ENCODE results near the gene CFAP46.

Gene CFAP46

GRCh38 chr10:132885451-132886210, 56.7 kb downstream of the CFAP46 start:
- H3K27me3 Mint-ChIP-seq = peaks cover 13% of the 10 kb centered on the region
- no peak for ATAC-seq
- no peaks in the 10 kb centered on the region for H3K9me3 Mint-ChIP-seq
- no peak overlapping the region for H3K4me3 Mint-ChIP-seq
- no peak overlapping the region for H3K27ac Mint-ChIP-seq
- DNase-seq = no peak
- H3K4me1 Mint-ChIP-seq = no peaks in the 10 kb centered on the region

- peaks cover 4% of the 10 kb centered on the region for H3K27me3 Mint-ChIP-seq
- no peaks in the 10 kb centered on the region for H3K4me1 Mint-ChIP-seq
- H3K9me3 Mint-ChIP-seq = no peaks in the 10 kb centered on the region
- ATAC-seq = no peak
- no peak overlapping the region for H3K4me3 Mint-ChIP-seq
- DNase-seq = no peak
- no peak overlapping the region for H3K27ac Mint-ChIP-seq
These were observed 57.6 kb downstream of the CFAP46 start for GRCh38 chr10:132884691-132885271.

- no peak for ATAC-seq
- DNase-seq = no peak
- H3K27ac Mint-ChIP-seq = peak overlapping the region in 1 of 2 donors; percentile 20
These were observed 58.3 kb downstream of the CFAP46 start for GRCh38 chr10:132884041-132884440.

GRCh38 chr10:132883391-132883881, 58.9 kb downstream of the CFAP46 start:
- DNase-seq (no peak), ATAC-seq (no peak)
- Mint-ChIP-seq H3K27me3 (peaks cover 11% of the 10 kb centered on the region), H3K4me3 (no peak overlapping the region), H3K4me1 (peaks cover 6% of the 10 kb centered on the region), H3K27ac (no peak overlapping the region), H3K9me3 (no peaks in the 10 kb centered on the region)

More at GRCh38 chr10:132884041-132884440, 58.3 kb downstream of the CFAP46 start:
- Mint-ChIP-seq H3K4me3 (no peak overlapping the region), H3K9me3 (no peaks in the 10 kb centered on the region), H3K4me1 (peaks cover 2% of the 10 kb centered on the region), H3K27me3 (peaks cover 5% of the 10 kb centered on the region)

GRCh38 chr10:132882069-132882951, 60.1 kb downstream of the CFAP46 start:
- H3K4me1 Mint-ChIP-seq = peaks cover 6% of the 10 kb centered on the region
- no peaks in the 10 kb centered on the region for H3K9me3 Mint-ChIP-seq

GRCh38 chr10:132881186-132881920, 61.0 kb downstream of the CFAP46 start:
- Mint-ChIP-seq H3K9me3 (no peaks in the 10 kb centered on the region), H3K4me3 (no peak overlapping the region), H3K27ac (no peak overlapping the region), H3K4me1 (peaks cover 6% of the 10 kb centered on the region), H3K27me3 (peaks cover 26% of the 10 kb centered on the region)
- DNase-seq = no peak
- ATAC-seq = no peak

More at GRCh38 chr10:132882069-132882951, 60.1 kb downstream of the CFAP46 start:
- DNase-seq (no peak), ATAC-seq (no peak)
- Mint-ChIP-seq H3K27me3 (peaks cover 22% of the 10 kb centered on the region), H3K4me3 (no peak overlapping the region), H3K27ac (no peak overlapping the region)

GRCh38 chr10:132880128-132880981, 62.0 kb downstream of the CFAP46 start:
- Mint-ChIP-seq H3K4me1 (peaks cover 6% of the 10 kb centered on the region), H3K4me3 (no peak overlapping the region), H3K27ac (no peak overlapping the region), H3K27me3 (peaks cover 36% of the 10 kb centered on the region), H3K9me3 (no peaks in the 10 kb centered on the region)
- DNase-seq = peak in 1 of 2 donors; percentile 3
- ATAC-seq = no peak

GRCh38 chr10:132879408-132880127, 62.8 kb downstream of the CFAP46 start:
- Mint-ChIP-seq H3K27ac (no peak overlapping the region), H3K27me3 (peaks cover 41% of the 10 kb centered on the region), H3K4me3 (no peak overlapping the region), H3K9me3 (no peaks in the 10 kb centered on the region), H3K4me1 (peaks cover 6% of the 10 kb centered on the region)
- DNase-seq (peak in 1 of 2 donors; percentile 5), ATAC-seq (no peak)

- H3K4me1 Mint-ChIP-seq = peaks cover 6% of the 10 kb centered on the region
- ATAC-seq (no peak), DNase-seq (peak in 1 of 2 donors; percentile 5)
- H3K27me3 Mint-ChIP-seq = peaks cover 41% of the 10 kb centered on the region
- H3K27ac Mint-ChIP-seq = no peak overlapping the region
- no peak overlapping the region for H3K4me3 Mint-ChIP-seq
- H3K9me3 Mint-ChIP-seq = no peaks in the 10 kb centered on the region
These were observed 63.5 kb downstream of the CFAP46 start for GRCh38 chr10:132878730-132879407.

GRCh38 chr10:132878091-132878729, 64.2 kb downstream of the CFAP46 start:
- DNase-seq = peak in 1 of 2 donors; percentile 8
- Mint-ChIP-seq H3K4me1 (peaks cover 6% of the 10 kb centered on the region), H3K27me3 (peaks cover 47% of the 10 kb centered on the region), H3K27ac (no peak overlapping the region), H3K4me3 (no peak overlapping the region), H3K9me3 (no peaks in the 10 kb centered on the region)
- no peak for ATAC-seq

GRCh38 chr10:132877473-132877872, 64.9 kb downstream of the CFAP46 start:
- Mint-ChIP-seq H3K27ac (no peak overlapping the region), H3K9me3 (no peaks in the 10 kb centered on the region), H3K27me3 (peaks cover 50% of the 10 kb centered on the region), H3K4me3 (no peak overlapping the region), H3K4me1 (peaks cover 6% of the 10 kb centered on the region)
- DNase-seq (peak in 1 of 2 donors; percentile 2), ATAC-seq (no peak)

GRCh38 chr10:132876993-132877431, 65.4 kb downstream of the CFAP46 start:
- H3K9me3 Mint-ChIP-seq = no peaks in the 10 kb centered on the region
- peaks cover 6% of the 10 kb centered on the region for H3K4me1 Mint-ChIP-seq
- ATAC-seq (no peak), DNase-seq (no peak)
- no peak overlapping the region for H3K27ac Mint-ChIP-seq
- H3K4me3 Mint-ChIP-seq = no peak overlapping the region
- peaks cover 50% of the 10 kb centered on the region for H3K27me3 Mint-ChIP-seq

All from stimulated activated naive CD8-positive, alpha-beta T cell treated with anti-CD3 and anti-CD28 coated beads, Interleukin-15, amount 100 ng/mL, for 72 hours (primary cell).